Colon (tissue), 2 donors: ENCODE measurements around the gene ASNSD1.
A peak's percentile ranks its signal among the peaks of the same experiment; 100 is the strongest.
"Not testable (repeated sequence)": the region's sequence is repeated elsewhere in the genome, so short reads cannot be mapped to it uniquely, and the experiment has no call there.

Experiments used
- FAIRE-seq: peaks from 2 replicates; lab custom pipeline; 2012; peaks lifted over from hg19 to GRCh38; lab: Jason Lieb, UNC
- donor health status: control.
- donor health status: control.

Gene ASNSD1

DNA sequence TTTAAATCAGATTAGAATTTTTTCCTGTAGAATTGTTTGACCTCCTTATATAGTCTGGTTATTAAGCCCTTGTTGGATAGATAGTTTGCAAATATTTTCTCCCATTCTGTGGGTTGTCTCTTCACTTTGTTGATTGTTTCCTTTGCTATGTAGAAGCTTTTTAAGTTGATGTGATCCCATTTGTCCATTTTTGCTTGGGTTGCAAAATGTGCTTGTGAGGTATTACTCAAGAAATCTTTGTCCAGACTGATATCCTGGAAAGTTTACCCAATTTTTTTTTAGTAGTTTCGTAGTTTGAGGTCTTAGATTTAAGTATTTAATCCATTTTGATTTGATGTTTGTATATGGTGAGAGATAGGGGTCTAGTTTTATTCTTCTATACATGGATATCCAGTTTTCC is 26.5 kb downstream of the ASNSD1 start:
- not testable (repeated sequence) for FAIRE-seq

DNA sequence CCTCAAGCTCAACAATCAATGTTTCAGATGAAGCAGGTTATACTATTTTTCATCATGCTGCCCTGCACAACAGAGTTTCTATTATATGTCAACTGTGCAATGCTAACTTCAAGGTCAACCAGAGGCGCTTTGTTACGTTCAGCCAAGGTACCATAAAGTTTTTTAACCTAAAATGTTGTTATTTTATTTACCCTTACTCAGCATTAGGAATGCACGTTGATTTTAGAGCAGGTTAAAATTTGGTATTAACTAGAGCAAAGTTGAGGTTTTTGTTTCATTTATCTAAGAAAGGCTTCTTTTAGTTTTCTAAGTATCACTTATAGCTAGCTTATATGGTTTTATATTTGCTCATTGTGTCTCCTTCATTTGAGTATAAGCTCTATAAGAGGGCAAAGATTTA is 35.0 kb downstream of the ASNSD1 start:
- no peak for FAIRE-seq

DNA sequence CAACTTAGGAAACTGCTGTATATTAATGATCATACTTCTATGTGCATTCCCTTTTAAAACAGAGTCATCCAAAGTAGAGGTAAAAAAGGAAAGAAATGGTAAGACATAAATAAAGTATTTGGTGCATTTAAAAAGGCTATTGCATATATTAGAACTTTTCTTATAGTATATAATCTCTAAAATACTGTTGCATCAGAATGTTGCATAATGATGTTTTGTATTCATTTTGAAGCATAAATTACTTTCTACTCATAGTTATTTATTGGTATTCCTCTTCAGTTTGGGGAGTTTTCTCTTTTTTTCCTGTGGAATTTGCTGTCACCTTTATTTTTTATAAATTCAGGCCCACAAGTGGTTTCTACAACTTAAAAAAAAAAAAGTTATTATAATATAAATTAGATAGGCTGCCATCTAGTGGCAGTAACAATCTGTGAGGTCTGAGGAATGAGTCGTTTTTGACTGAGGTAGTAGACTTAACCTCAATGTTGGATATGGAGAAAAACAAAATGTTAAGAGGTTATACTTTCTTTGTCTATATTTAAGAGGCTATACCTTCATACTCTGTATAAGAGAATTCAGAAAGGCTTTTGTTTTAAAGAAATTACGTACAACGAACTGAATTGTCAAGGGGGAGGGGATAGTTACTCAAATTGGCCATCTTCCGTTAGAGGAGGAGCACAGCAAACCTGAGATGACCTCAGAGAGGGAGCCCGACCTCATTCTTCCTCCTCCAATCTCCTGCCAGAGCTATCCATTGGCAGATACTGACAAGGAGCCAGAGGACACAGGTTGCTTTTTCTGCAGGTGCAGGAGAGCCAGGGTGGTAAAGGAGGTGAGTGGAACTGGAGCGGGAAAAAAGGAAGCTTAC is 37.0 kb downstream of the ASNSD1 start:
- peak; percentile 70 for FAIRE-seq

DNA sequence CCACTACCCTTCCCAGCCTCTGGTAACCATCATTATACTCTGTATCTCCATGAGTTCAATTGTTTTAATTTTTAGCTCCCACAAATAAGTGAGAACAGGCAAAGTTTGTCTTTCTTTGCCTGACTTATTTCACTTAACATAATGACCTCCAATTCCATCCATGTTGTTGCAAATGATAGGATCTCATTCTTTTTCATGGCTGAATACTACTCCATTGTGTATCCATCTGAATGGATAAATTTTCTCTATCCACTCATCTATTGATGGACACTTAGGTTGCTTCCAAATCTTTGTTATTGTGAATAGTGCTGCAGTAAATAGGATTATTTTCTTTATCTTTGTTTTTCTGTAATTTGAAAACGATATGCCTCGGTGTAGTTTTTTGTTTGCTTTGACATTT is 39.4 kb downstream of the ASNSD1 start:
- FAIRE-seq: no peak

DNA sequence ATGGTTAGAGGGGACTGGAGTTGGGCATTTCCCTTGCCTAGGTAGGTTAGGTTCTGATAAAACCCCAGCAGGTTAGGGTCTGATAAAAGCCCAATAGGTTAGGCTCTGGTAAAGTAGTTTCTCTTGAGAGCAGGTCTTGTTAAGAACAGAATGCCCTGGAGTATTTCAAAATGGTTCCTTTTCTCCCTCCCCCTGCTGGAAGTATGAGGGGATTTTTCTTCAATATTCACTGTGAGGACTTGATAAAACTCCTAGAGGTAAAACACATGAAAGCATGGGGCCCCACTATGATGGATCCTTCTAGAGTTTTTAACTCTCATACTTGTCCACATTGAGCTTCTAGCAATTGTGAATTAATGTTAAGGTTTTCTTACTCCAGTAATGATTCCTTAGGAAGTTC is 40.8 kb downstream of the ASNSD1 start:
- FAIRE-seq: no peak

DNA sequence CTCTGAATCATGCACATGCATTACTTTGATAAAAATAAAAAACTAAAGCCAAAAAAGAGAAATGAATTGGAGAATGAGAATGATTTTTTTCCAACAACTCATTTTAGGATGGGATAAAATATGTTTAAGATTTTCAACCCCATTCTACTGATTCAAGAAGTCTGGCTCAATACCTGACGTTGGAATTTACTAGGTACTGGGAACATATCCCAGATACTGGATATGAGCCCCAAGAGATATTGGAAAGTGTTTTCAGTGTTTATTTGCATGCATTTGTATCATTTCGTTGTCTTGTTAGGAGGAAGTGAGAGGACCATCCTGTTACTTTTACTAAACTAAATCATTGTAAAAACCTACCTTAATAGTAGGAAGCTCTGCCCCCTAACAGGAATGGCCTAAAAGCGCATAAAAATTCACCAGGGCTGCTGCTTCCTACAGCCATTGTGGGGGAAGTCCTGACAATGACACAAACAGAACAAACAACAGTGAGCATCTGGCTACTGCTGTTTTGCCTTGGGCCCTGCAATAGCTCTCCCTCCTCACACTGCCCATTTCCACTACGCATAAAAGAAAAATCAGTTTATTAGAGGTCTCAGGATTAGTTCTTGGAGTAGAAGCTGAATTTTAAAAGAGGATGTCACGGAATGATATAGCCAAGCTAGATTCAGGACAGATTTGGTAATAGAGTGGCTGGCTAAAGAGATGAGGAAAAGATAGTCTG is 48.4 kb downstream of the ASNSD1 start:
- no peak for FAIRE-seq

DNA sequence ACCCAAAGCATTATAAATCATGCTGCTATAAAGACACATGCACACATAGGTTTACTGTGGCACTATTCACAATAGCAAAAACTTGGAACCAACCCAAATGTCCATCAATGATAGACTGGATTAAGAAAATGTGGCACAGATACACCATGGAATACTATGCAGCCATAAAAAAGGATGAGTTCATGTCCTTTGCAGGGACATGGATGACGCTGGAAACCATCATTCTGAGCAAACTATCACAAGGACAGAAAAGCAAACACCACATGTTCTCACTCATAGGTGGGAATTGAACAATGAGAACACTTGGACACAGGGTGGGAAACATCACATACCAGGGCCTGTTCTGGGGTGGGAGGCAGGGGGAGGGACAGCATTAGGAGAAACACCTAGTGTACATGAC is 56.3 kb downstream of the ASNSD1 start:
- FAIRE-seq: not testable (repeated sequence)

DNA sequence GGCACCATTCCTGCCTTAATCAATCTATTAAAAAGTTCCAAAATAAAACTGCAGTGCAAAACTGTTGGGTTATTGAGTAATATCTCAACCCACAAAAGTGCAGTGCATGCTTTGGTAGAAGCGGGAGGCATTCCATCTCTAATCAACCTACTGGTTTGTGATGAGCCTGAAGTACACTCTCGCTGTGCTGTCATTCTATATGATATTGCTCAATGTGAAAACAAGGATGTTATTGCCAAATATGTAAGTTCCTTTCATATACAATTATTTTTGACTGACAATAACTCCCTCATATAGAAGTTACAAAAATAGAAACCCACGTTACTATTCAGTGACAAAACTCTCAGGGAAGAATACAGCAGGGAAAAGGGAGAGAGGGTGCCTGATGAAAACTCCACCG is 58.3 kb downstream of the ASNSD1 start:
- FAIRE-seq: no peak
